ENCODE data around the gene PIGP.
"Not testable (repeated sequence)": the region's sequence is repeated elsewhere in the genome, so short reads cannot be mapped to it uniquely, and the experiment has no call there.

The PIGP gene

DNA sequence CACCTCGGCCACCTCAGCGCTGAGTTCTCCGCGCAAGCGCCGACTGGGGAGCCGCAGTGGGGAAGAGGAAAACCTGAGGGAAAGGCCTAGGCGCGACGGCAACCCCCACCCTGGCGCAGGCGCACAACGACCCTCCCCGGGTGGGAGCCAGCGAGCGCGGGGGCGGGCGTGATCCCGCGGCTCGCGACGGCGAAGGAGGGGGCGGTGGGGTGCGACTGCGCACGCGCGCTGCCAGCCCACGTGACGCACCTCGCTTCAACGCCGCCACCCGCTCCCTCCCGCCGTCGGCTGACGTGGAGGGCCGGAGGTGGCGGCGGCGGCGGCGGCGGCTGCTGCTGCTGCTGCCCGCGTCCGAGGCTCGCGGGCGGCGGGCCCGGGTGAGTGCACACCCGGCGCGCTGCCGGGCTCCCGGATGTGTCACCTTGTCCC is at the start of gene PIGP, which contains the start of gene TTC3:
Gene PIGP, minus strand, starts transcription at position 84 of the 429 bp plus-strand sequence. CDS start 556 bp downstream, outside the sequence.
Gene TTC3, plus strand, starts transcription at position 267 of the 429 bp plus-strand sequence. CDS start 14,004 bp downstream, outside the sequence.
- peak; percentile 87 for DNase-seq (ENCODE audit: low read depth, low spot score)

DNA sequence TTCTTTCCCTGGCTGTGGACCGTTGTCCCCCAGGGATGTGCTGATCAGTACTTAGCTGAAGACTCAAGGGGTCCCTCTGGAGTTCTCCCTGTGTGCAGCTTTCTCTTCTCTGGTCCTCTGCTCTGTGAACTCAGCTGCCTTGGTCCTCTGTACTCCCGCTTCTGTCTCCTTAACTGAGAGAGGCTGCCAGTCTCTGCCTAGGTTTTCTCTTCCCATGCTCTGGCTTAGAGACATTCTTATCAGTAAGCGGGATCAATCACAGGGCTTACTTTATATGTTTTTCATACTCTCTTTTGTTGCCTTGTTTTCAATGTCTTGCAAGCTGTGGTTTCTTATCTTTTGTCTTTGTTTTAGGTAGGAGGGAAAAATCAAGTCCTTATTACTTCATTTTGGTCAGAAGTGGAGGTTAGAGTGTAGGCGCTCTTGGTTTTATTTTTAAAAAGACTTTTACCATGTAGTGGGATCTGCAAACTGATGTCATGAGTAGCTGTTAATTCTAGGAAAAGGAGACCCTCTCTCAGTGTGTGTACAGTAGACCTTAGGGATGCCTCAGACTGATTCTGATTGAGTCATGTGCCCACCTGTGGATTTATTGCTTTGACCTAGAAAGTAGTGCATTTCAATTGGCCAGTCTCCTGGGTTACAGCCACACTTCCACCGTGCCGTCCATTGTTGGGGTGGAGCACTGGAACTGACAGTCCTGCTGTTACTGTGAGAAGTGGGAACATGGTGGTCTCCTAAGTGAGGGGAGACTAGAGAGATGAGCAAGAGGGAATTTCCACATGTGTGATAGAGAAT is 46.7 kb upstream of the PIGP start:
- DNase-seq (ENCODE audit: low read depth, low spot score) = no peak

DNA sequence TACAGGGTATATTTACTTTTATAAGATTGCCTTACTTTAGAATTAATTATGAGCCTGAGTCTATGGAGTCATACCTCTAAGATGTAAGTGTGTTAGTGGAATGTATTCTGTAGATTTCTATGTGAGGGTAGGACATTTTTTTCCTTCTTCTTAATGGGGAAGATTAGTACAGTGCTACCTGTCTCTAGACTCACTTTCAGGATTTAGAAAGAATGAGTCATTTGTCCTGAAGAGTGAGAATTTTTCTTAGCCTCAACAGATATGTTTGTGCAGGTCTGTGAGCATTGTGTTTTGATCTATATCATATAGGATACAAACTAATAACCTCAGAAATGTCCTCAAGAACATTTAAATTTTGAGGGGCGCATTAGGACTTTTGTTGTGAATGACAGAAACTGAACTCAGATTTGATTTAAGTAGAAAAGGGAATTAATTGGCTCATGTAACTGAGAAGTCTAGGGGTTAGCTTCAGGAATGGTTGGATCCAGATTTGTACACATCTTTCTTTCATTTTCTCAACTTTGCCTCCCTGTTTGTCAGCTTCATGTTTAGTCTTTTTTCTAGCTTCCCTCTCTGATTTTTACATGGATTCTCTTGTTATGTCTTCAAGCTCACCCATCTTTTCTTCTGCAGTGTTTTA is 45.4 kb upstream of the PIGP start:
- no peak for DNase-seq (ENCODE audit: low read depth, low spot score)

DNA sequence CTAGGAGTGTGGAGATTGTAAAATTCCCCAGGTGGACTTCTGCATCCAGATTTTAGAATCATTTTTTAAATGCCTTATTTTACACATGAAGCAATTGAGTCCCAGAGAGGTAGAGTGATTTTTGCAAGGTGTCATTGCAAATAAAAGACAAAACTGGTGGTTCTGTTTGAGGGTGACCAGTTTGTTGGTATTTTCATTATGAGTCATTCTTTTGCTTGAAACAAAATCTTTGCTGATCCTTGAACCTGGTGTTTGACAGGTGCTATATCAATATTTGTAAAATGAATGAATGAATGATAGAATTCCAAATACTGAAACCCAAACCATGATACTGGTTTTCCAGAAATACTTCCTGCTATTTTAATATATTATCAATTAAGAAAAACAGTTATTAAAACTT is 44.3 kb upstream of the PIGP start:
- DNase-seq (ENCODE audit: low read depth, low spot score) = no peak

DNA sequence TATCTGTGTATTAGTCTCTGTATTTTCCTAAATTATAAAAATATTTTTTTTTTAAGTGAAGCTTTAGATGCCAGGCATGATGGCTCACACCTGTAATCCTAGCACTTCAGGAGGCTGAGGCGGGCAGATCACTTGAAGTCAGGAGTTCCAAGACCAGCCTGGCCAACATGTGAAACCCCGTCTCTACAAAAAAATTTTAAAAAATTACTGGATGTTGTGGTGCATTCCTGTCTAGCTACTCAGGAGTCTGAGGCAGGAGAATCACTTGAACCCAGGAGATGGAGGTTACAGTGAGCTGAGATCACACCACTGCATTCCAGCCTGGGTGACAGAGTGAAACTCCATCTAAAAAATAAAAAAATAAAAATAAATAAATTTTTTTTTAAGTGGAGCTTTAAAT is 43.6 kb upstream of the PIGP start:
- DNase-seq (ENCODE audit: low read depth, low spot score) = not testable (repeated sequence)

DNA sequence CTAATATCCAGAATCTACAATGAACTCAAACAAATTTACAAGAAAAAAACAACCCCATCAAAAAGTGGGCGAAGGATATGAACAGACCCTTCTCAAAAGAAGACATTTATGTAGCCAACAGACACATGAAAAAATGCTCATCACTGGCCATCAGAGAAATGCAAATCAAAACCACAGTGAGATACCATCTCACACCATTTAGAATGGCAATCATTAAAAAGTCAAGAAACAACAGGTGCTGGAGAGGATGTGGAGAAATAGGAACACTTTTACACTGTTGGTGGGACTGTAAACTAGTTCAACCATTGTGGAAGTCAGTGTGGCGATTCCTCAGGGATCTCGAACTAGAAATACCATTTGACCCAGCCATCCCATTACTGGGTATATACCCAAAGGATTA is 41.4 kb upstream of the PIGP start:
- not testable (repeated sequence) for DNase-seq (ENCODE audit: low read depth, low spot score)

DNA sequence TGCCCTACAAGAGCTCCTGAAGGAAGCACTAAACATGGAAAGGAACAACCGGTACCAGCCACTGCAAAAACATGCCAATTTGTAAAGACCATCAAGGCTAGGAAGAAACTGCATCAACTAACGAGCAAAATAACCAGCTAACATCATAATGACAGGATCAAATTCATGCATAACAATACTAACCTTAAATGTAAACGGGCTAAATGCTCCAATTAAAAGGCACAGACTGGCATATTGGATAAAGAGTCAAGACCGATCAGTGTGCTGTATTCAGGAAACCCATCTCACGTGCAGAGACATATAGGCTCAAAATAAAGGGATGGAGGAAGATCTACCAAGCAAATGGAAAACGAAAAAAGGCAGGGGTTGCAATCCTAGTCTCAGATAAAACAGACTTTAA is 38.2 kb upstream of the PIGP start:
- not testable (repeated sequence) for DNase-seq (ENCODE audit: low read depth, low spot score)

DNA sequence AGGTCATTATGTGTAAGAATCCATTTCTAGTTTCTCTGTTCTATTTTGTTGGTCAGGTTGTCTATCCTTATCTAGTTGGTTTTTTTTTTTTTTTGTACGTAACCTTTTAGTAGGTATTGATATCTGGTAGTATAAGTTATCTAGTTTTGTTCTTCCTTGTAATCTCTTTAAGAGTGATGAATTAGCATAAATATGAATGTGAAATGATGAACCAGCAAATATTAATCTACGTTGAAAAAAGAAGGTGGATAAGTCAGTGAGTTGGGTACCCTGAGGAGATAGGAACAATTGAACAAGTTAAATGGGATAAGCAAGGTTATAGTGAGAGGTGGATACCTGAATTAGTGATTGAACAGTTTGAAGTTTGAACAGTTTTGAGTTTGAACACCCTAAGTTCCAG is 34.1 kb upstream of the PIGP start:
- no peak for DNase-seq (ENCODE audit: low read depth, low spot score)

DNA sequence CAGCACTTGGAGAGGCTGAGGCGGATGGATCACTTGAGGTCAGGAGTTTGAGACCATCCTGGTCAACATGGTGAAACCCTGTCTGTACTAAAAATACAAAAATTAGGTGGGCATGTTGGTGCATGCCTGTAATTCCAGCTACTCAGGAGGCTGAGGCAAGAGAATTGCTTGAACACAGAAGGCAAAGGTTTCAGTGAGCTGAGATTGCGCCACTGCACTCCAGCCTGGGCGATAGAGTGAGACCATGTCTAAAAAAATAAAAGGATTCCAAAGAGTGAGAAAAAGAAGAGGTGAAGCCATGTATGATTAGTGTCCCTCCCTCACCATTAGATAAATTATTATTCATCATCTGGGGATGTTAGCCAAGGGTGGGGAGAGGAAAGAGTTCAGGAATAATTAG is 29.9 kb upstream of the PIGP start:
- DNase-seq (ENCODE audit: low read depth, low spot score) = not testable (repeated sequence)

DNA sequence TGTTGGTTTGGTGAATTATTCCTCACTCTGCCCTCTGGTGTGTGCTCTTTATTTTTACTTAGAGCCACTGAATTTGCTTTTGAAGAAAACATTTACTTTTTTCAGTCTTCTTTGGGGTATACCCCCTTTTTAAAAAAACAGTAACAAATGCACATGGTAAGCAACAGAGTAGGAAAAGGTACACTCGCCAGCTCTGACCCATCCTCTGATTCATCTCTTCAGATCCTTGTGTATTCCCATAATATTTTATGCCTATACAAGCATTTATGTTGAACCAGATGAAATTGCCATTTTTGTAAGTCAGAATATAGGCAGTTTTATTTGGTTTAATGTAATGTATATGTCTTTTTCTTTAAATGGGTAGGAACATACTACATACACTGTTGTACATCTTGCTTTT is 28.5 kb upstream of the PIGP start:
- DNase-seq (ENCODE audit: low read depth, low spot score) = no peak

DNA sequence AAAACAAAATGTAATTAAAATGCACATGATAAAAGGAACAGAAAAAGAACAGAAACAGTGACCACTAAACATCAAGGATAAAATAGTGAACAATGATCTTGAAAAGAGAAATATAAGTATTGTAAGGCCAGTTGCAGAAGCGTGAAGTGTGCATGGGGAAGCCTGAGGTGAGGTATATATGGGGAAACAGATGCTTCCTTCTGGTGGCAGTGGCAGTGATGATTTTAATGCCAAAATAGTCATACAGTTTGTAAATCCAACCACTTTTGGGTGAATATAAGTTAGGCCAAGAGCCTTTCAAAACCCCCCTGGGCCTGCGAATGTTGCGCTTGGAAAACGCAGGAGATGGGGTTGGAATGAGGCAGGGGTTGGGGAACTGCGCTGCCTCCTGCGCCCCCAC is 27.4 kb upstream of the PIGP start:
- no peak for DNase-seq (ENCODE audit: low read depth, low spot score)

DNA sequence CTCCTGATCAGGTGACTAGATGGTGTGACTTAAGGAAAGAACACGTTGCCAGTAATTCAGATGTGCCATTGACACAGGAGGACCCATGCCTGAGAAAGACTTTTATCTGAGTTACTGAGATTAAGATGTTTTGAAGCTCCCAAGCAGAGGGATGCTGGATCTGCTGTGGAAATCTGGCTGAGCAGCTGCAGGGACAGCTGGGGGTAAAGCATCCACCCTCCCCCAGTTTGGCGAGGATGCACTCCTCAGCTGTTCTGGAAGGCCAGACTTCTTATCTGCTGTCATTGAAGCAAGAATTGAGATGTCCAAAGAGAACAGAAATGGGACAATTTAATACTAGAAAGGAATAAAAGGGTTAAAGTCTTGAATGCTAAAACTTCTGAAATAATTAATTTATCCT is 25.9 kb upstream of the PIGP start:
- no peak for DNase-seq (ENCODE audit: low read depth, low spot score)

DNA sequence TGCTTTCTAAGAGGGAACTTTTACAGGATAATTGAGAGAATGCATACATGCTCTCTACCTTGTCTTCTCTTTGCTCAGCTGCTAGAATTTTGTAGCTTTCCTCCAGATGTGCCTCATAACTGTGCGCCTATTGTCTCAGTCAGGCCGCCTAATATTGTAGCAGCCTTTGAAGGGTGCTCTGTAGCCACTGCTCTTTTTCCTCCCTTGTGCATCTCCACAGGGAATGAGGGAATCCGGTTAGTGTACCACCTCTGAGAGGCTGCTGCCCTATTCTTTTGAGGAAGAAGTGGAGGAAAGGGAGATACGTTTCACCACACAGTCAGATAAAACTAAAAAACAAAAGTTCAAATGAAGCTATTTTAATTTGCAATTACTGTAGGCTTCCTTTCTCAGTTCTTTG is 22.9 kb upstream of the PIGP start:
- DNase-seq (ENCODE audit: low read depth, low spot score) = no peak

DNA sequence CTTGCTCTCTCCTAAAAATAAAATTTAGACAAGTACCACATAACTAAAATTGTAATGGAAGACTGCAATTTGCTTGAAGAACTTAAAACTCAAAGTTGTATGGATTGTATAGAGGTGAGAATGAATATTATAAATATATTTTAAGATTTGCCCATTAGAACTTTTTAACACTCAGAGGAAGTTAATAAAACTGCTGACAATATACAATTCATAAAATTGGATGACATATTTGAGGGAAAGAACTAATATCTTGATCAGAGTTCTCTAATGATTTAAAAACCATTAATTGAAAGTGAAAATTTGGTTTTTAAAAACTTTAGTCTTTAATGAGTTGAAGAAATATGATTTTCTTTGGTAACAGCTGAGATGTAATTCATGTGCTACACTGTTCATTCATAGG is 21.1 kb upstream of the PIGP start:
- DNase-seq (ENCODE audit: low read depth, low spot score) = no peak

DNA sequence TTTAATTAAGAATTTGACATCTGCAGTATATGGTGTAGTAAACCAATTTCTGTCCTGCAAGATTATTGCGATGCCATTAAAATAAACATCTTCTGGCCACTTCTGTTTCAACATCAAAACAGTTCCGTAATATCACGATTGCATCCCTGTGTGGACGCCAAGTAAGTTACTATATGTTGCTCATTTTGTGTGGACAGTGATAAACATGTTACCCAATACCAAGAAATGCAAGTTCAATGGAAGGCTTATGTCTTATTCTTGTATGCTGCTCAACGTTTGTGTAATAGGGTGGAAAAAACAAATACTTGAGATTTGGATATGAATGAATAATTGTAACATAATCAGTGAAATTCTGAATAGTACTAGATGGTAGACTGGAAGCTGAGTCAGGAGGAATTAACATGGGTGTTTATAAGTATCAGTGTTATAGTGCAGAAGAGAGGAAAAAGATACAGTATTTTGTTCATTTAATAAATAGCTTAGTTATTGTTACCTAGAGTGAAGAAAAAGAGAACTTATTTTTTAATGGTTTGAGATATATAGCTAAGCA is 15.4 kb upstream of the PIGP start:
- DNase-seq (ENCODE audit: low read depth, low spot score) = no peak

DNA sequence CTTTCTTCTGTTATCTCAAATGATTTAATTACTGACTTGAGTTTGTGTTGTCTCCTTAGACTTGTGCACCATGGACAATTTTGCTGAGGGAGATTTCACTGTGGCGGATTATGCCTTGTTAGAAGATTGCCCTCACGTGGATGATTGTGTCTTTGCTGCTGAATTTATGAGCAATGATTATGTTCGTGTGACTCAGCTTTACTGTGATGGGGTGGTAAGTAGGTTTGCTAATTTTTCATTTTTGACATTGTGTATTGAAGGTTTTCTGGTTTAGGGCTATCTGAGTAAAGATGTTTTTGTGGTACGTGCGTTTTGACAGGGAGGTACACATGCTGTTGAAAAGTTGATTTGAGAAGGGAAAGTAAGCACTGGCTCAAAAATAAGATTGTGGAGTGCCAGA is 14.3 kb upstream of the PIGP start:
- no peak for DNase-seq (ENCODE audit: low read depth, low spot score)

DNA sequence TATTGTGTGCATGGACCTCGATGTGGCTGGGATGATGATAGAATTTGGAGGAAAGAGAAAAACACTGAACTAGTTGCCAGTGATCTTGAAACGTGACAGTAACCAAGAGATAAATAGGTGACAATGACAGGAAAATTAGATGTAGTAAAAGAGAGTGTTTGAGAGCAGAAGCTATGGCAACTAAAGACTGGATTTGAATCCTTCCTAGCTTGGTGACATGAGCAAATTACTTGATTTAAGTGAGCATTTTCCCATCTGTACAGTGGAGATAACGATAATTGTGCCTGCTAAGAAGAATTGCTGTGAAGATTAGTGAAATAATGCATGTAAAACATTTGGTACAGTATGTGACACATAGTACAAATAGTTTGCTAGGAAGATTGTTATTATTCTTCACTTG is 12.9 kb upstream of the PIGP start:
- no peak for DNase-seq (ENCODE audit: low read depth, low spot score)

DNA sequence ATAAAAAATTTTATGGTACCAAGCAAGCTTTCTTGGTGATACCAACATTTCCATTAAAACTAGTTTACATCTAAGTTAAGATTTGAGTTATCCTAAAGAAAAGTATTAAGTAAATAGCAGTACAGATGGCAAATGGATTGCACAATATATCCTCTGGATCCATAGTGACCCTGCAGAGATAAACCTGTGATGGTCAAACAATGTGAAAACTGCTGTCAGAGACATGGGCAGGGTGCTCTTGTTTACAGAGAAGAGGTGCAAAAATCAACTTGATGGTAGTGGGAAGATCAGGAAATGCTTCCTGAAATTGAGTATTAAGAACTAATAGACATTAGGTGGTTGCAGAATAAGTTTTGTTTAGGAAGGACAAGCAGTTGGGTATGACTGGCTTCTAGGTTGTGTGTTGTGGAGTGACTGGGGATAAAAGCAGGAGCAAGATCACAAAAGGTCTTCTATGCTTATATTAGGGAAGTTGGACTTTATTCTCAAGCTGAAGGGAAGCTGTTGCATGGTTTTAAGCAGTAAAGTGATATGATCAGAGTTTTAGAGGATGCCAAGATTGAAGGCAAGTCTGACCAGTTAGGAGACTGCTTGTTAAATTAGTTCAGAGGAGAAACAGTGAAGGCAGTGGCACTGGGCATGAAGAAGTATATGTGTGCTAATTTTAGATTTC is 10.1 kb upstream of the PIGP start:
- no peak for DNase-seq (ENCODE audit: low read depth, low spot score)

DNA sequence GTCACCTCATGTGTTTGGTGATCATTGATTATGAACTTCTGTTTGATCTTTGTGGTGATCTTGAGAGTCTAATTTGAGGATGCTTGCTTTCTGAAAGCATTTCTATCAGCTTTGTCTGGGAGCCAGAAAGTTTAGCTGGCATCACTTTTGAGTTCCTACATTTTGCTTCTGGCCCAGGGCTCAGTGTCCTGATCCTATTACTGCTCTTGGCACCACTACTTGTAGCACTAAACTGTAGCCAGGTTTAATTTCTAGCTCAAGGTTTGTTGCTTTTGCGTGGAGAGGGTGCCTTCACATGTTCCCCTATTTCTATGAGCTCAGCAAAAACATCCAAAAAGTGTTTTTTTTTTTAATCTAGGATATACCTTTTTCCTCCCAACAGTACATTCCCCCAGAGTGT is 9.5 kb upstream of the PIGP start:
- DNase-seq (ENCODE audit: low read depth, low spot score) = no peak

DNA sequence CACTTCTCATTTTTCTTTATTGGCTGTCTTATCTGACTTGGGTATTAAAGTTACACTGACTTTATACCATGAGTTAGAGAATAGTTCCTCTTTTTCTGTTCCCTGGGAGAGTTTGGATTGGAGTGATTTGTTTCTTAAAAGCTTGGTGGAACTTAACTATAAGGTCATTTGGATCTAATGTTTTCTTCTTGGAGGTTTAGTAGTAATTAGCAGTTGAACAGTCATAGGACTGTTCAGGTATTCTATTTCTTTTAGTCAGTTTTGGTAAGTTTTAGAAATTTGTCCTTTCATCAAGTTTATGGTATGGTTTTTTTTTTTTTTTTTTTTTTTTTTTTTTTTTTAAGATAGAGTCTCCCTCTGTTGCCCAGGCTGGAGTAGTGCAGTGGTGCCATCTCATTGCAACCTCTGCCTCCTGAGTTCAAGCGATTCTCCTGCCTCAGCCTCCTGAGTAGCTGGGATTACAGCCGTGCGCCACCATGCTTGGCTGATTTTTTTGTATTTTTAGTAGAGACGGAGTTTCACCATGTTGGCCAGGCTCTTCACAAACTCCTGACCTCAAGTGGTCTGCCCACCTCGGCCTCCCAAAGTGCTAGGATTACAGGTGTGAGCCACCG is 6.4 kb upstream of the PIGP start:
- DNase-seq (ENCODE audit: low read depth, low spot score) = no peak

DNA sequence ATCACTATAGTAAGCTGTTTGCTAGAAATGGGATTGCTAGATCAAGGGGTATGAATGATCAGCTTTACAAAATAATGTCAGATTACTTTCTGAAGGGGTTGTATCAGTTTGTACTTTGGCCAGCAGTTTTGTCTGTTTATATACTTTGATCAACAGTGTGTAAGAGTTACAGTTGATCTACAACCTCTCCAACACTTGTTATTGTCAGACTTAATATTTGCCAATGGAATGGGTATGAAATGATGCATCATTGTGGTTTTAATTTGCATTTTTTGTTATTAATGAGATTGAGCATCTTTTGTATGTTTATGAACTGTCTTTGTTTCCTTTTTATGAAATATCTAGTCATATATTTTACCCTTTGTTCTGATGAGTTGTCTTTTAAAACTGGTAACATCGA is 4.5 kb upstream of the PIGP start:
- DNase-seq (ENCODE audit: low read depth, low spot score) = no peak

Measured in activated CD4-positive, CD25-positive, alpha-beta regulatory T cell treated with anti-CD3 and anti-CD28 coated beads, Interleukin-2, amount 50 U/mL, for 16 hours (primary cell).